WTC11 (cell line): ENCODE measurements around the gene RUNX1. TPM values are rescaled to one million over a fixed set of nuclear protein-coding genes. Genes with fewer than 3 reads are reported as not detected.

ENCODE experiments used
- ATAC-seq: fragments of 200-7000 bp; cut with Tn5 transposase; 2 replicates; pipeline ENCODE4 v1.10.0; 2021; ENCODE audit warnings: mild to moderate bottlenecking, moderate library complexity
- CTCF ChIA-PET: fragments of 300-600 bp; sonication (Branson Sonifier 250); formaldehyde crosslinking; loops from one replicate; lab custom pipeline; 2021; ENCODE audit warnings: antibody characterized with exemption; lab: Charles Lee
- POLR2A ChIA-PET: fragments of 350-600 bp; sonication (Branson Sonifier 250); formaldehyde crosslinking; loops from one replicate; lab custom pipeline; 2021; ENCODE audit warnings: antibody characterized with exemption; lab: Charles Lee
- DNase-seq: peaks from one replicate; pipeline ENCODE4 v3.0.0; 2021; ENCODE audit warnings: low spot score
- H3K27ac Mint-ChIP-seq: 2 replicates; pipeline ENCODE4 v1.8.0; 2021; ENCODE audit warnings: mixed read lengths
- H3K27me3 Mint-ChIP-seq: 2 replicates; pipeline ENCODE4 v1.8.0; 2021; ENCODE audit warnings: low read depth, mild to moderate bottlenecking, moderate library complexity, mixed read lengths
- H3K36me3 Mint-ChIP-seq: 2 replicates; pipeline ENCODE4 v1.8.0; 2021; ENCODE audit warnings: mixed read lengths
- H3K4me1 Mint-ChIP-seq: 2 replicates; pipeline ENCODE4 v1.8.0; 2022; ENCODE audit warnings: mixed read lengths
- H3K4me3 Mint-ChIP-seq: 2 replicates; pipeline ENCODE4 v1.8.0; 2021; ENCODE audit warnings: mild to moderate bottlenecking, moderate library complexity, mixed read lengths
- H3K9me3 Mint-ChIP-seq: 2 replicates; pipeline ENCODE4 v1.8.0; 2021; ENCODE audit warnings: mixed read lengths
- ATF2 ChIP-seq: sonication (generic); formaldehyde crosslinking; IDR thresholded peaks from 2 replicates; pipeline ENCODE4 v1.8.1; 2022; ENCODE audit warnings: low read depth, missing genetic modification reagents, borderline replicate concordance
- CBFB ChIP-seq: sonication (generic); formaldehyde crosslinking; IDR thresholded peaks from 2 replicates; pipeline ENCODE4 v1.8.1; 2022; ENCODE audit warnings: mild to moderate bottlenecking, low read depth, missing genetic modification reagents
- E2F1 ChIP-seq: sonication (generic); formaldehyde crosslinking; IDR thresholded peaks from 2 replicates; pipeline ENCODE4 v1.8.0; 2022; ENCODE audit warnings: mild to moderate bottlenecking, missing genetic modification reagents
- ERG ChIP-seq: fragments of 250-450 bp; sonication (Bioruptor Pico); IDR thresholded peaks from 2 replicates; pipeline ENCODE4 v1.8.0; 2021; ENCODE audit warnings: mild to moderate bottlenecking
- FOXJ3 ChIP-seq: sonication (generic); formaldehyde crosslinking; IDR thresholded peaks from 2 replicates; pipeline ENCODE4 v1.9.0; 2021; ENCODE audit warnings: missing genetic modification reagents, mild to moderate bottlenecking, borderline replicate concordance
- GTF2I ChIP-seq: fragments of 250-450 bp; sonication (Bioruptor Pico); conservative IDR thresholded peaks from 2 replicates; pipeline ENCODE4 v1.4.0; 2021; ENCODE audit warnings: mild to moderate bottlenecking
- IRF1 ChIP-seq: sonication (generic); formaldehyde crosslinking; IDR thresholded peaks from 2 replicates; pipeline ENCODE4 v1.8.0; 2023; ENCODE audit warnings: missing genetic modification reagents
- JAZF1 ChIP-seq: fragments of 250-450 bp; sonication (Bioruptor Pico); IDR thresholded peaks from 2 replicates; pipeline ENCODE4 v1.9.0; 2021; ENCODE audit warnings: moderate library complexity, mild to moderate bottlenecking, inconsistent platforms
- JUN ChIP-seq: sonication (generic); formaldehyde crosslinking; IDR thresholded peaks from 2 replicates; pipeline ENCODE4 v1.8.0; 2023; ENCODE audit warnings: mild to moderate bottlenecking, missing genetic modification reagents
- NR2C2 ChIP-seq: sonication (generic); formaldehyde crosslinking; IDR thresholded peaks from 2 replicates; pipeline ENCODE4 v1.8.0; 2022; ENCODE audit warnings: mild to moderate bottlenecking, missing genetic modification reagents
- PREB ChIP-seq: sonication (generic); formaldehyde crosslinking; IDR thresholded peaks from 2 replicates; pipeline ENCODE4 v1.8.1; 2022; ENCODE audit warnings: mild to moderate bottlenecking, missing genetic modification reagents, moderate library complexity, borderline replicate concordance
- SMAD4 ChIP-seq: sonication (generic); formaldehyde crosslinking; IDR thresholded peaks from 2 replicates; pipeline ENCODE4 v1.8.0; 2022; ENCODE audit warnings: mild to moderate bottlenecking, missing genetic modification reagents
- SOX15 ChIP-seq: fragments of 250-450 bp; sonication (Bioruptor Pico); IDR thresholded peaks from 2 replicates; pipeline ENCODE4 v1.9.0; 2021; ENCODE audit warnings: mild to moderate bottlenecking
- SP1 ChIP-seq: sonication (generic); formaldehyde crosslinking; conservative IDR thresholded peaks from 2 replicates; pipeline ENCODE4 v1.8.1; 2022; ENCODE audit warnings: missing genetic modification reagents
- USF2 ChIP-seq: sonication (generic); formaldehyde crosslinking; IDR thresholded peaks from 2 replicates; pipeline ENCODE4 v1.8.1; 2023; ENCODE audit warnings: mild to moderate bottlenecking, missing genetic modification reagents, moderate library complexity
- ZBTB21 ChIP-seq: sonication (generic); formaldehyde crosslinking; IDR thresholded peaks from 2 replicates; pipeline ENCODE4 v1.8.1; 2023; ENCODE audit warnings: mild to moderate bottlenecking, missing genetic modification reagents, borderline replicate concordance
- total RNA-seq: library from RNA; stranded (reverse); gene quantifications from 3 replicates; pipeline ENCODE4 v1.2.3, GENCODE V29; 2021

Gene RUNX1
- total RNA-seq, 1 experiment from 2014 or later: 2.2 TPM

- Mint-ChIP-seq H3K4me1 (peaks cover 5% of the 10 kb centered on the region), H3K4me3 (no peak overlapping the region), H3K9me3 (no peaks in the 10 kb centered on the region), H3K27me3 (no peaks in the 10 kb centered on the region), H3K36me3 (no peaks in the 10 kb centered on the region), H3K27ac (no peak overlapping the region)
- ATAC-seq (no peak), DNase-seq (no peak)
- no peak for TF ChIP-seq JAZF1 (CRISPR knock-in tag)
- POLR2A ChIA-PET: interaction anchor here (0.7 kb wide), 1 partner anchor 446 kb away, joined by 3 read pairs; no protein-coding TSS in a partner anchor
- CTCF ChIA-PET: no interaction called here
Observed at GRCh38 chr21:34977333-34977732, 71.8 kb downstream of the RUNX1 start.

GRCh38 chr21:34974162-34974981 lies 74.7 kb downstream of the RUNX1 start:
- no peak for DNase-seq
- Mint-ChIP-seq H3K36me3 (no peaks in the 10 kb centered on the region), H3K4me3 (no peak overlapping the region), H3K27me3 (no peaks in the 10 kb centered on the region), H3K9me3 (no peaks in the 10 kb centered on the region), H3K4me1 (peaks cover 7% of the 10 kb centered on the region), H3K27ac (no peak overlapping the region)
- ChIA-PET CTCF (interaction anchor here (0.6 kb wide), 1 partner anchor 229 kb away, joined by 3 read pairs; no protein-coding TSS in a partner anchor), POLR2A (interaction anchor here (0.6 to 0.7 kb wide), 2 partner anchors 163 to 446 kb away, joined by 3 read pairs; no protein-coding TSS in a partner anchor)
- no peak for ATAC-seq
- TF ChIP-seq ERG (CRISPR knock-in tag) (no peak), FOXJ3 (CRISPR knock-in tag) (no peak), USF2 (no peak), GTF2I (no peak), SOX15 (no peak), IRF1 (CRISPR knock-in tag) (no peak), JUN (no peak), CBFB (no peak), PREB (CRISPR knock-in tag) (no peak), ATF2 (CRISPR knock-in tag) (no peak), E2F1 (CRISPR knock-in tag) (no peak), NR2C2 (CRISPR knock-in tag) (no peak), ZBTB21 (CRISPR knock-in tag) (no peak), SP1 (CRISPR knock-in tag) (no peak), SMAD4 (no peak)
